Measurements from ENCODE around the gene ERVW-1.

DNA sequence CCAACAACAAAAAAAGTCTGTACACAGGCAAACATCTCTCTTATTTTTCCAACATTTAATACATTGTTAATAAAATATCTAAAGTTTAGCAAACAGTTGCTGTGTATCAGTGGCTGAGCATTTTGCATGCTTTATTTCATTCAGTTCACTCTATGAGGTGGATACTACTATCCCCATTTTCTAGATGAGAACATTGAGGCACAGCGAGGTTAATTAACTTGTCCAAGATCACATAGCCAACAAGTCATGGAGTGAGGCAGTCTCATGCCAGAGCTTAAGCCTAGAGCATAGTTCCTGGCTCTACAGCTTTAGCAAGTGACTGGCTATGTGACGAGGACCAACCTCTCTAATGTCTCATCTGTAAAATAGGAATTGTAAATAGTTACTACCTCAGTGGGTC lies 26.1 kb downstream of the ERVW-1 start:
- TF ChIP-seq CTCF (IDR thresholded peaks at IDR 0.05; ENCODE audit: low read depth, low read length) (no peak), EZH2phosphoT487 (IDR thresholded peaks at IDR 0.05; ENCODE audit: low read depth) (no peak)
